ENCODE measurements around the gene TADA2B. TPM values are rescaled to one million over a fixed set of nuclear protein-coding genes. Genes with fewer than 3 reads are reported as not detected.

TADA2B gene
- total RNA-seq, 4 donors from 2014 or later, result 11.7 to 30.0 (median 13.1) TPM

- TF ChIP-seq, protein P1, sequence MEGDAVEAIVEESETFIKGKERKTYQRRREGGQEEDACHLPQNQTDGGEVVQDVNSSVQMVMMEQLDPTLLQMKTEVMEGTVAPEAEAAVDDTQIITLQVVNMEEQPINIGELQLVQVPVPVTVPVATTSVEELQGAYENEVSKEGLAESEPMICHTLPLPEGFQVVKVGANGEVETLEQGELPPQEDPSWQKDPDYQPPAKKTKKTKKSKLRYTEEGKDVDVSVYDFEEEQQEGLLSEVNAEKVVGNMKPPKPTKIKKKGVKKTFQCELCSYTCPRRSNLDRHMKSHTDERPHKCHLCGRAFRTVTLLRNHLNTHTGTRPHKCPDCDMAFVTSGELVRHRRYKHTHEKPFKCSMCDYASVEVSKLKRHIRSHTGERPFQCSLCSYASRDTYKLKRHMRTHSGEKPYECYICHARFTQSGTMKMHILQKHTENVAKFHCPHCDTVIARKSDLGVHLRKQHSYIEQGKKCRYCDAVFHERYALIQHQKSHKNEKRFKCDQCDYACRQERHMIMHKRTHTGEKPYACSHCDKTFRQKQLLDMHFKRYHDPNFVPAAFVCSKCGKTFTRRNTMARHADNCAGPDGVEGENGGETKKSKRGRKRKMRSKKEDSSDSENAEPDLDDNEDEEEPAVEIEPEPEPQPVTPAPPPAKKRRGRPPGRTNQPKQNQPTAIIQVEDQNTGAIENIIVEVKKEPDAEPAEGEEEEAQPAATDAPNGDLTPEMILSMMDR (IDR thresholded peaks at IDR 0.05; ENCODE audit: low read depth), result no peak
These were observed 59.9 kb downstream of the TADA2B start for GRCh38 chr4:7103031-7103606.

DNA sequence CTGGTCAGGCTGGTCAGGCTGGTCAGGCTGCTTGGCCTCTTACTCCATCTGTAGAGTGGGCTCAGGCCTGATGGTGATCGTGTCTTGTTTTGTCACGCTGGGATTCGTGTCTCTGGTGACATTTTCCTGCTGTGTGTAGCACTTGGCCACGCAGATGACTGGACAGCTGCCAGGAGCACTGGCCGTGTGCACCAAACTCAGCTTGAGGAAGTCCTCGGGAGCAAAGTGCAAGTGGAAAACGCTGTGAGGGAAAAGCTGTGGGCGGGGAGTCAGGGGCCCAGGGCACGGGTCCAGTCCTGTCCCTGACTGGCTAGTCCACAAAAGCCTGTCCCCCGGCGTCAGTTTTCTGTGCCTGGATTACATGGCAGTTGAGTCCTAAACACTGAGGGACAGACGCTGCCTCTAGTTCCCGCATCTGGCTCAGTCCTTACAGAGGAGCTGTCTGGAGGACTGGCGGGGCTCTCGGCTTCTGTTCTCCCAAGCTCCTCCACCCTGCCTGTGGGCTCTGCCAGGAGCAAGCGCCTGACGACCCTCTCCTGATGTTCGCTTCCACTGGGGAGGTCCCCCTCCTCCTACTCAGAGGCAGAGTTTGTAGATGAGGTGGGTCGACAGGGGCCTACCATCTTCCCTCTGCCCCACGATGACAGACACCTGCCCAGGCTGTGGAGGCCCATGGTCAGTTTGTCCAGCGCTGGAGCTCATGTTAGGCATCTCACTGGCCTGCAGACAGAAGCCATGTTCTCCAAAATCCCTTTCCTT, 60.6 kb downstream of the TADA2B start:
- TF ChIP-seq, protein P1 (IDR thresholded peaks at IDR 0.05; ENCODE audit: low read depth), result no peak

DNA sequence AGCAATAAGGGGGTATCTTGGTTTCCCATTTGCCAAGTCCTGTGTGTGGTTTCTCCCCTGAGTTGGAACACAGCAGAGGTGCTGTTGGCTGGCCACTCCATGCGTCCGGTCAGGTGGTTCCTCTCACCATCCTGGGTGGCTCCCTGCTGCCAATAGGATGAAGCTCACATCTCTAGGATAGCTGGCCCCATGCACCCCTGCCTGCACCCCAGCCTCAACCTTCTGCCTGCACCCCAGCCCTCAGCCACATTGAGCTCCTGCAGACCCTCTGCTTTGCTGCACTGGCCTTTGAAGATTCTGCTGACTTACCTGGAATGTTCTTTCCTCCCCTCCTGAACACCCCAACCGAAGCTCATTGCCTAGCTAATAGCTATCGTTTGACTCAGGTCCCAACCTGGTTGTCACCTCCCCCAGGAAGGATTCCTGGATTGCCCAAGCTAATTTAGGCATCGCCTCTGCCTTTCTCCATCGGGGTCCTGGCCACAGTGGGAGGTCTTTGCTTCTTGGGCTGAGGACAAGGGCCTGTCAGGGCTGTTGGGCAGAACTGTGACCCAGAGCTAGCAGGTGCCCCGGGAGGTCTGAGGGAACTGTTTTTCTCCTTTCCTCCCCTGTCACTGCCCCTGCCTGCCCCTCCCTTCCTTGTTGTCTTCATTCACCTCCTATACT, 61.3 kb downstream of the TADA2B start:
- TF ChIP-seq, protein P1 (IDR thresholded peaks at IDR 0.05; ENCODE audit: low read depth), result no peak

- TF ChIP-seq, protein P1 (IDR thresholded peaks at IDR 0.05; ENCODE audit: low read depth), result no peak
These were observed 62.1 kb downstream of the TADA2B start for GRCh38 chr4:7105276-7105675.

GRCh38 chr4:7107166-7107905, 64.2 kb downstream of the TADA2B start:
- TF ChIP-seq, protein P1 (IDR thresholded peaks at IDR 0.05; ENCODE audit: low read depth), result no peak

Other genes with a start within 250 kb of the TADA2B start
- 10 to 100 TPM; 39.0 to 48.4 (median 43.7) TPM for gene TBC1D14, start 133.5 kb upstream of the TADA2B start, total RNA-seq
- 10 to 100 TPM; 15.0 to 21.4 (median 19.5) TPM for gene GRPEL1, start 24.7 kb downstream of the TADA2B start, total RNA-seq
- under 1 TPM; 0.19 to 0.85 (median 0.66) TPM for gene SORCS2, start 149.2 kb downstream of the TADA2B start, total RNA-seq